Colonic mucosa (tissue), 4 donors: ENCODE data around the gene ARHGAP30. TPM values are rescaled to one million over a fixed set of nuclear protein-coding genes. Genes with fewer than 3 reads are reported as not detected.

ENCODE experiments used
- DNase-seq: peaks from one replicate; pipeline ENCODE4 v3.0.0-alpha.2; 2020
- H3K27ac ChIP-seq: fragments of 200-600 bp; one replicate; pipeline ENCODE4 v1.8.0; 2021
- H3K27me3 ChIP-seq: fragments of 200-600 bp; one replicate; pipeline ENCODE4 v1.8.0; 2021
- H3K36me3 ChIP-seq: fragments of 200-600 bp; one replicate; pipeline ENCODE4 v1.8.0; 2021
- H3K4me1 ChIP-seq: fragments of 200-600 bp; one replicate; pipeline ENCODE4 v1.8.0; 2021; ENCODE audit warnings: mild to moderate bottlenecking
- H3K4me3 ChIP-seq: fragments of 200-600 bp; one replicate; pipeline ENCODE4 v1.8.0; 2021
- H3K9ac ChIP-seq, 2 donors: one replicate each; pipeline ENCODE4 v1.7.0; 2013; ENCODE audit warnings: control low read depth in 2 of 2, low read depth in 2 of 2, low read length in 2 of 2
- H3K9me3 ChIP-seq: fragments of 200-600 bp; one replicate; pipeline ENCODE4 v1.8.0; 2021
- intact Hi-C: fragments of 100-400 bp; cut with DNase I; formaldehyde crosslinking; loops from one replicate; pipeline ENCODE4 v1.14.1; 2022
- total RNA-seq, 2 donors: library from RNA; stranded (reverse); fragmentation: NEBNext Ultra II Directional in 1 of 2; extraction: Animal tissue kit (Norgen Biotek cat#: 25700) in 1 of 2; gene quantifications; one replicate each; pipeline ENCODE4 v1.2.1, GENCODE V29; 2021
- TF ChIP-seq, protein P1 (sequence below): fragments of 200-600 bp; IDR thresholded peaks from one replicate; pipeline ENCODE4 v1.8.0; 2022; ENCODE audit warnings: antibody characterized with exemption, mild to moderate bottlenecking
- donor health status: healthy.
- donor health status: DM: no; HTN: no; CAD: no.
- donor health status: DM: no; HTN: no; CAD: no.

ARHGAP30 gene
- total RNA-seq, 2 donors from 2014 or later, result 3.5 to 5.3 TPM

DNA sequence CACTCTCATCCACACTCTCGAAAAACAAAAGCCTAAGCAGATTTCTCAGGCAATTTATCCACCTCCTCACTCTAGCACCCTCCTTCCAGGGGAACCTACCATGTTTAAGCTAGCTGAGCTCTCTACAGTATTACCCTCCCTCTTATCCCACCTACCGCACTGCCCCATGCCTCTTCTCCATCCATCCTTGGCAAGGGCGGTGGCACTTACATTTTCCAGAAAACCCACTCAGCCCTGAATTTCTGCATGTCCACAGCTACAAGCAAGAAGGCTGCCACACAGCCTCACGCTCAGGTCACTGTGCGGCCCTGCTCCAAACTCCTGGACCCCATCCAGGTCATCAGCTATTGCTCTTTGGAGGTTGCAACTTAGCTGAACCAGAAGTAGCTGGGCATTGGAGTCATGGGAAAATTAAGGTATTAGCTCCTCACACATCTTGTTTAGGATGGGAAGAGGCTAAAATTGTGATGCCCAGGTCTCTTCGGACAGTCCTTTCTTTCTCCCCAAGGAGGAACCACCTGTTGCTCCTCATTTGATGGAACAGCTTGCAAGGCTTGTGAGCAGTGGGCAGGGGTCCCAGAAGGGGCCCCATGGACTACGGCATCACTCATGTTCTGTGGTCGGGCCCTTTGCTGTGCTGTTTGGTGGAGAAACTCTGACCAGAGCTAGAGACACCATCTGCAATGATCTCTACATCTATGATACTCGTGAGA, 29.6 kb upstream of the ARHGAP30 start:
- TF ChIP-seq, protein P1, sequence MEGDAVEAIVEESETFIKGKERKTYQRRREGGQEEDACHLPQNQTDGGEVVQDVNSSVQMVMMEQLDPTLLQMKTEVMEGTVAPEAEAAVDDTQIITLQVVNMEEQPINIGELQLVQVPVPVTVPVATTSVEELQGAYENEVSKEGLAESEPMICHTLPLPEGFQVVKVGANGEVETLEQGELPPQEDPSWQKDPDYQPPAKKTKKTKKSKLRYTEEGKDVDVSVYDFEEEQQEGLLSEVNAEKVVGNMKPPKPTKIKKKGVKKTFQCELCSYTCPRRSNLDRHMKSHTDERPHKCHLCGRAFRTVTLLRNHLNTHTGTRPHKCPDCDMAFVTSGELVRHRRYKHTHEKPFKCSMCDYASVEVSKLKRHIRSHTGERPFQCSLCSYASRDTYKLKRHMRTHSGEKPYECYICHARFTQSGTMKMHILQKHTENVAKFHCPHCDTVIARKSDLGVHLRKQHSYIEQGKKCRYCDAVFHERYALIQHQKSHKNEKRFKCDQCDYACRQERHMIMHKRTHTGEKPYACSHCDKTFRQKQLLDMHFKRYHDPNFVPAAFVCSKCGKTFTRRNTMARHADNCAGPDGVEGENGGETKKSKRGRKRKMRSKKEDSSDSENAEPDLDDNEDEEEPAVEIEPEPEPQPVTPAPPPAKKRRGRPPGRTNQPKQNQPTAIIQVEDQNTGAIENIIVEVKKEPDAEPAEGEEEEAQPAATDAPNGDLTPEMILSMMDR, result no peak
- Histone ChIP-seq H3K4me1 (peaks cover 3% of the 10 kb centered on the region), H3K27ac (no peak overlapping the region), H3K9ac (peak overlapping the region in 1 of 2 donors; percentile 56), H3K4me3 (peak overlapping the region; percentile 61), H3K27me3 (no peaks in the 10 kb centered on the region), H3K9me3 (no peaks in the 10 kb centered on the region), H3K36me3 (no peaks in the 10 kb centered on the region)
- DNase-seq, result no peak
- intact Hi-C loops, result loop anchor here (5.0 kb wide), 1 partner anchor 102 kb away; no protein-coding TSS in a partner anchor

DNA sequence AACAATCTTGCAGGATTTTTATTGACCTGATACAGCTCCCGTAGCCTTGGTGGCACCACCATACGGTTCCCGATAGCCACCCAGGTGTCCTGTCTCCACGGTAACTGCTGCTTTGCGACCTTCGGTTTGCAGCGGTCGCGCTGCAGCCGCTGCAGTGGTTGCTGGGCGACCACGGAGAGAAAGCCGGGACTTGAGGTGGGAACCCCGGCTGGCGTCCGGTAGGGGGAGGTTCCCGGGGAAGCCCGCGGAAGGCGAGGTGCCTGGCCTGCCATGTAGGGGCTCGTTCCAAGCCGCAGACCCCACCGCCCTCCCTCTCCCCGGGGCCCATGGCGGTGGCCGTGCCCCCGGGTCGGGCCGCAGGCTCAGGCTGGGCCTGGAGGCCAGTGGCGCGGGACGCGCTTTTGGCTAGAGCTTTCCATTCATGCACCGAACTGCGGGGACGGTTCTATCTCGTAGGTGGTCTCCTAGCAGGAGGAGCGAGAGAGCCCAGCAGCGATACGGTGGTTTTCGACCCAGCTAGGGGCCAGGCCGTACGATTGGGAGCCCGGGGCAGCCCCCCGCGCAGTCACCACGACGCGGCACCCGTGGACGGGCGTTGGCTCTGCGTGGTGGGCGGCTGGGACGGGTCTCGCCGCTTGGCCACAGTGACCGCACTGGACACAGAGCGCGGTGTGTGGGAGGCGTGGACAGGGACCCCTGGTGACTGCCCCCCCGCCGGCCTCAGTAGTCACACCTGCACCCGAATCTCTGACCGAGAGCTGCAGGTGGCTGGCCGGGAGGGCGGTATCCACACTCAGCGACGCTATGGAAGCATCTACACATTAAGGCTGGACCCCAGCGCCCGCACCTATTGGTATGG, 28.7 kb upstream of the ARHGAP30 start, which contains the start of gene KLHDC9:
KLHDC9 (plus strand) TSS at position 152 of the 859 bp plus-strand sequence; CDS start at position 327, 175 bp downstream.
- TF ChIP-seq, protein P1, result no peak
- DNase-seq, result peak; percentile 90
- Histone ChIP-seq H3K4me3 (peak within 1 kb of the TSS; percentile 61), H3K9me3 (no peaks in the 10 kb centered on the region), H3K9ac (peak within 1 kb of the TSS; percentile 56 to 80), H3K27me3 (no peaks in the 10 kb centered on the region), H3K36me3 (no peaks in the 10 kb centered on the region), H3K4me1 (peaks cover 3% of the 10 kb centered on the region), H3K27ac (peak within 1 kb of the TSS; percentile 69)
- intact Hi-C loops, result loop anchor here (5.0 kb wide), 1 partner anchor 101 kb away; no protein-coding TSS in a partner anchor

DNA sequence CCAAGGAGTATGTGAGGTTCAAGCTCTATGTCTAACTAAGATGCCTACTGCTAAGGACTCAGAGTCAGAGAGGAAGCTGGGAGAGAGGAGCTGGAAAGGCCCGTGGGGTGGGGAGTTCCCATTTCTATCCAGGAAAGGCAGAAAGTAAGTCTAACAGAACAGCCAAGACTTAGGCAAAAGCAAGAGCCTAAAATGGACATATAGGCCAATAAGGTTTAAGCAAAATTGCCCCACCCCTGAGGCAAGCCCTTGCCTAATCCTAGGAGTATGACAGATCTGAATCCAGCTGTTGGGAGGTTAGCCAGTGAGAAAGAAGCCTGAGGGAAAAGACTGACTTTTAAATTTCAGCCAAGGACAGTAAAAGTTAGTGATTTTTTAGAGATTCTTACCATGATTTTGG, 26.8 kb upstream of the ARHGAP30 start:
- no peaks in the 10 kb centered on the region for H3K27me3 ChIP-seq
- no peaks in the 10 kb centered on the region for H3K36me3 ChIP-seq
- no peak overlapping the region for H3K9ac ChIP-seq
- intact Hi-C loops, result loop anchor here (5.0 kb wide), 1 partner anchor 99 kb away; no protein-coding TSS in a partner anchor
- TF ChIP-seq, protein P1, result no peak
- H3K4me3 ChIP-seq, result no peak overlapping the region
- H3K4me1 ChIP-seq, result peaks cover 3% of the 10 kb centered on the region
- DNase-seq, result no peak
- no peaks in the 10 kb centered on the region for H3K9me3 ChIP-seq
- H3K27ac ChIP-seq, result no peak overlapping the region

DNA sequence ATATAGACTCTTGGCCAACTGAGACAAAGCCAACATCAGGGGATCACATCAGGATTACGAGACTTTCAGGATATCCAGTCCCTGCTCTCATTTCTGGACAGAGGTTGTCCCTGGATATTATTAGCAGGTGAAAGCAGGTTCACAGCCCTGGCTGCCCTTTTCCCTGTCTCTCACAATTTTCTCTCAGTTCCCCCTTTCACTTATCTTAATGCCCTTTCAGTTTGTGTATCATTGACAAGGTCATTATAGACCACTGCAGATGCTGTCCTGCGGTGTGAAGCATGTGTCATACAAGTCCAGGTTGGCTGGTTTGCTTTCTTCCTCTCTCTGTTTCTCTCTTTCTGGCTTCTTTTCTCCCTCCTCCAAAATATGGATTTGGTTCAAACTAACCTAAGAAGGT, 26.3 kb upstream of the ARHGAP30 start:
- no peaks in the 10 kb centered on the region for H3K27me3 ChIP-seq
- intact Hi-C loops, result loop anchor here (5.0 kb wide), 1 partner anchor 99 kb away; no protein-coding TSS in a partner anchor
- no peak for DNase-seq
- no peak overlapping the region for H3K4me3 ChIP-seq
- H3K27ac ChIP-seq, result no peak overlapping the region
- H3K9me3 ChIP-seq, result no peaks in the 10 kb centered on the region
- peaks cover 3% of the 10 kb centered on the region for H3K4me1 ChIP-seq
- H3K36me3 ChIP-seq, result no peaks in the 10 kb centered on the region
- no peak overlapping the region for H3K9ac ChIP-seq
- TF ChIP-seq, protein P1, result no peak

DNA sequence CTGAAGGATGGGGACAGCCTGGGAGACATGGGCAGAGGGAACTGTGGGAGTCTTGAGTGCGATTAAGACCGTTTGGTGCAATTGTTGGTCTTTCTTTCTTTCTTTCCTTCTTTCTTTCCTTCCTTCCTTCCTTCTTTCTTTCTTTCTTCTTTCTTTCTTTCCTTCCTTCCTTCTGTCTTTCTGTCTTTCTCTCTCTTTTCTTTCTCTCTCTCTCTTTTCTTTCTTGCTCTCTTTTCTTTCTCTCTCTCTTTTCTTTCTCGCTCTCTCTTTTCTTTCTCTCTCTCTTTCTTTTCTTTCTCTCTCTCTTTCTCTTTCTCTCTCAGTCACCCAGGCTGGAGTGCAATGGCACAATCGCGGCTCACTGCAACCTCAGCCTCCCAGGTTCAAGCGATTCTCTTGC, 25.5 kb upstream of the ARHGAP30 start:
- peaks cover 3% of the 10 kb centered on the region for H3K4me1 ChIP-seq
- H3K27ac ChIP-seq, result no peak overlapping the region
- H3K4me3 ChIP-seq, result no peak overlapping the region
- H3K27me3 ChIP-seq, result no peaks in the 10 kb centered on the region
- intact Hi-C loops, result loop anchor here (5.0 kb wide), 1 partner anchor 98 kb away; no protein-coding TSS in a partner anchor
- TF ChIP-seq, protein P1, result no peak
- DNase-seq, result no peak
- H3K9ac ChIP-seq, result no peak overlapping the region
- H3K36me3 ChIP-seq, result no peaks in the 10 kb centered on the region
- H3K9me3 ChIP-seq, result no peaks in the 10 kb centered on the region
